Activated naive CD4-positive, alpha-beta T cell (primary cell): ENCODE results near the gene CRYBG3.
"Not testable (repeated sequence)": the region's sequence is repeated elsewhere in the genome, so short reads cannot be mapped to it uniquely, and the experiment has no call there.

ENCODE experiments used
- DNase-seq, 4 experiments: peaks; one replicate each; lab custom pipeline; 2025; lab: John Stamatoyannopoulos, UW

CRYBG3 gene

DNA sequence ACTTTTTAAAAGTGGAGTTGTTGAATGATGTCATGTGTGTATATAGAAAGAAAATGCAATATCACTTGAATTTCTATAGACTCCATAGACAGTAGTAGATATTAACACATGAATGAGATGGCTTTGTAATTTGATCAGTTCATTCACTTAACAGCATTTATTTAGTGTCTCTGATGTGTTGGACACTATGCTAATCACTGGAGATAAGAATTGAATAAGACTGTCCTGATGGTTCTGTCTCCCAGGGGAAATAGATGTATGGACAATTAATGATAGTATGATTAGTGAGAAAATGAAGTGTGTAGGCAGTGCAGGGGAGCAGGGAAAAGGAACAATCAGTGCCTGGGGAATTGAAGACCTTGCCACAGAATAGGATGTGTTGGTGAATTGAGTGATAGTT lies 77.5 kb downstream of the CRYBG3 start:
- no peak for DNase-seq

DNA sequence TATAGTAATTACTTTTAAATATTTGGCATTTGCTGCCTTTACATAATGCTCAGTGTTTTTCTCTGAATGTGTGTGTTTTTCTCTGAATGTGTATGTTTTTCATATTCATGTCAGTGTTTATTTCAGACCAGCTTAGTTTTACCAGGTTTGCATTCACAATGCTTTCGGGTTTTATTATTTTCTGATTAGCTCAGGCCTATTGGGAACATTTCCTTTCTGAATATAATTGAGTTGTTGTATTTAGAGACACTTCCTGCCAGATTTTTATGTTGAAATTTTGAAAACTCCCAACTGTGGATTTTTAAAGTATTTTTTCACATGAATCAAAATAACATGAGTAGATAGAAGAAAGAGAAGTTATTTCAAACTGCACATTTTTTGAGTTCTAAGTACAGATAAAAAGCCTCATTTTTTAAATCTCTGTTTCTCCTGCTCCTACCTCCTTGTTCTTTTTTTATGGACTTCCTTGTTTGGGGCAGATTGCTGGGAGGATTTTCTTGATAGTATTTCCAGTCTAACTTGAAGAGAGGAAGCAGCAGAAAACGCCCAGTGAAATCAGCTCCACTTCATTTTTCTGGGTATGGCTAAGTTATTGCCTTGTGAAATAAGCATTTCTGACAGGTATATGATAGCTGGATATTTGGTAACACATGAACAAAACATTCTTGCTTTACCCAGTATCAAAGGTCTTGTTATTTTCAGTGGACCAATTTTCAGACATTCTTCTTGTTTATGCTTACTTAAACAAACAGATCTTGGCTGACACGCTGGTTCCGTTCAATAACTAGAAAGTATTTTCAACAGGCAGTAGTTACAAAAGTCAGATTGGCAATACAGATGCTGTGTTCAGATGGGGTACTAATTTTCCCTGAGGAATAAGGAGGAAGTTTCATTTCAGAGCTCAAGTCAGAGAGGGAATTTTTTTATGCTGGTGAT lies 79.8 kb downstream of the CRYBG3 start:
- no peak for DNase-seq

DNA sequence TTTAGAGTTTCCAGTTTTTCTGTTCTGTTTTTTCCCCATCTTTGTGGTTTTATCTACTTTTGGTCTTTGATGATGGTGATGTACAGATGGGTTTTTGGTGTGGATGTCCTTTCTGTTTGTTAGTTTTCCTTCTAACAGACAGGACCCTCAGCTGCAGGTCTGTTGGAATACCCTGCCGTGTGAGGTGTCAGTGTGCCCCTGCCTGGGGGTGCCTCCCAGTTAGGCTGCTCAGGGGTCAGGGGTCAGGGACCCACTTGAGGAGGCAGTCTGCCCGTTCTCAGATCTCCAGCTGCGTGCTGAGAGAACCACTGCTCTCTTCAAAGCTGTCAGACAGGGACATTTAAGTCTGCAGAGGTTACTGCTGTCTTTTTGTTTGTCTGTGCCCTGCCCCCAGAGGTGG lies 88.0 kb downstream of the CRYBG3 start:
- DNase-seq = not testable (repeated sequence)

DNA sequence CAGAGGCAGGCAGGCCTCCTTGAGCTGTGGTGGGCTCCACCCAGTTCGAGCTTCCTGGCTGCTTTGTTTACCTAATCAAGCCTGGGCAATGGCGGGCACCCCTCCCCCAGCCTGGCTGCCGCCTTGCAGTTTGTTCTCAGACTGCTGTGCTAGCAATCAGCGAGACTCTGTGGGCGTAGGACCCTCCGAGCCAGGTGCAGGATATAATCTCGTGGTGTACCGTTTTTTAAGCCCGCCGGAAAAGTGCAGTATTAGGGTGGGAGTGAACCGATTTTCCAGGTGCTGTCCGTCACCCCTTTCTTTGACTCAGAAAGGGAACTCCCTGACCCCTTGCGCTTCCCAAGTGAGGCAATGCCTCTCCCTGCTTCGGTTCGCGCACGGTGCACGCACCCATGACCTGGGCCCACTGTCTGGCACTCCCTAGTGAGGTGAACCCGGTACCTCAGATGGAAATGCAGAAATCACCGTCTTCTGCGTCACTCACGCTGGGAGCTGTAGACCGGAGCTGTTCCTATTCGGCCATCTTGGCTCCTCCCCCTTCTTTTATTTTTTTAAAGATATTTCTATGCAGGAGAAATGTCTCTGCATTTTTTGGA lies 88.5 kb downstream of the CRYBG3 start:
- DNase-seq = not testable (repeated sequence)

DNA sequence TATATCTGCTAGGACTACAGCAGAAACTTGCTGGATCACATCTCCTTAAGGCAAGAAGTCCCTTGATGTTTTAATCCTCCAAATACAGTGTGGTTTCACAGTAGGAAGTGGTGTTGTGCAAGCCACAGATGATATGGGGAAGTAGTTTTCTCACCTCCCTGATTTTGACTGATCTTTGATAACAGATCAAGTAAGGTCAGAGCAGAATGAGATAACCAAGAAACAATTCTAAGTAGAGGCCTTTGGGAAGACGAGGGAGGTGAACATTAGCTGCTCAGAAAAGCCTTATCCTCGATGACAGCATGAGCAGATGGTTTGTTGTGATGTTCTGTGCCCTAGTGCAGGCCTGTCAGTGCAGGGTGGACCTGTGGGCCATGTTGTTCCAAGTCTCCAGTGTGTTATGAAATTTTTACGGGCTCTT lies 89.1 kb downstream of the CRYBG3 start:
- no peak for DNase-seq

DNA sequence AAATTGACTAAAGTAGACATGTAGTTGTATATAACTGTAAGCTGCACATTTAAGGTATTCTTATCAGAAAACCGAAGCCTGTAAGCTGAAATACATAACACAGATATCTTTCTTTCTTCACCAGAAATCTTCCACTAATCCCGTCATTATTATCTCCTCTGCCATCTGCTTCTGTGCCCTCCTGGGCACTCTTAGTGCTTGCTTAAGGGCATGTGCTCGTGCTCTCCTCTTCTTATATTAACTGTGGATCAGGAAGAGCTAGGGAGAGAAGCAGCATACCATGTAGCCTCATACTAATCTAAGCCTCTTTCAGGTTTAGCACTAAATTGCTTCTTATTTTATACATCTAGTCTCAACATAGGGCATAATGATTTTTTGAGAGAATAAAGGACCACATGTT lies 89.6 kb downstream of the CRYBG3 start:
- no peak for DNase-seq

DNA sequence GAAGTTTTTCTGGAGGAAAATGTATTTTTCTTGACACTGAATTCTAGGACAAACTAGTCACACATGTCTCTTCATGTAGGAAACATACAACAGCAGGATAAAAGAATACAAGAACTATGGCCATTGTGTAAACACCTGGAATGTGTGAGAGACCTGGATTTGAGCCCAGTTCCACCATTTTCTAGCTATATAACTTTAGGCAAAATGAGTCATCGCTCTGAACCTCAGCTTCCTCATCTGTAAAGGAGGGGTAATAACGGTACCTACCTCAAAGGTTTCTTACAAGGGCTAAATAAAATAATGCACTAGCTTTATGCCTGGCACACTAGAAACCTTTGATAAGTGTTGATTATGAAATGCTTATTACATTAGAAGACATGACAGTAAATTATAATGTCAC lies 92.6 kb downstream of the CRYBG3 start:
- DNase-seq = no peak

DNA sequence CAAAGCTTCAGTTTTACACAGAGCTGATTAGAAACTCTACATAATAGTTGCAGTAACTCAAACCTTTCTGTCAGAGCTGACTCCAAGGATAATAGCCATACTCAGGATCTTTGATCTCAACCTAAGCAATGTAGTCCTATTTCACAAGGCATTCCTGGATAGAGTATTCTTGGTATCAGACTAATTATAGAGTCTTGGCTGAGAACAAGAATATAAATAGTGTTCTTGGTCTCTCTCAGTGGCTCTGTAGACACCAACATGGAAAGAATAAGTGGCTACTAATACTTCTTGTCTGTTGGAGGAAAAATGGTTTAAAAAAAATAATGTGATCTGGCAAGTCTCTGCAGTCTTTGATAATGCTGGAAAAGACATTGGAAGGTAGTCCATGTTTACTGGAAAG lies 94.8 kb downstream of the CRYBG3 start:
- no peak for DNase-seq

DNA sequence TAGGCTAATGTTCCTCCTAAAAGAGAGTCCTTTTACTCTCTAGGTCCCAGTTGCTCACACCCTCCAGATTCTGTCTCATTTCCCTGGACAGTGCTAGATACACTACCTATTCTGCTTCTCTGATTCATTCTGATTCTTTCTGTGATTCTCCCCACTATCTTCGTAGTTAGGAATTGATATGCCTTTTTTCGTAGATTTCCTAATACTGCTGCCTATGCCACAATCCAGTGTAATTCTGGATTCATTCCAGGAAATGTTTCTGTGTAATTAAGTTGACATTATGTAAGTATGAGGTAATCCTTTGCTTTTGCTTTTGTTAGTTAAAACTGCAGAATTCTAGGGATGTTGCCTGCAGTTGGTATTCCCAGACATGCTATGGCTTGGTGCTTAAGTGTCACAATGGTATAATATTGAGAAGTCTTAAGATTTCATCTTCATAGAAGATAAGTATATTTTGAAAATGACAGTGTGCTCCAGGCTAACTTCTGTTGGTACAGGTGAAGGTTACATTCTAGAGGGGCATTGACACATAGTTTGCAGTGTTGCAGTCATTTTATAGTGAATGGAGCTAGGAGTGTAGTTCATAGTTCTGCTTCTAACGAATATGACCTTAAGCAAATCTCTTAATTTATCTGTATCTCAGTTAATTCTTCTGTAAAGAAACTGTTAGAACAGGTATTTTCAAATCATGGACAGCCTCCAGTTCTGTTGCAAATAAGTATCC lies 96.2 kb downstream of the CRYBG3 start:
- no peak for DNase-seq

DNA sequence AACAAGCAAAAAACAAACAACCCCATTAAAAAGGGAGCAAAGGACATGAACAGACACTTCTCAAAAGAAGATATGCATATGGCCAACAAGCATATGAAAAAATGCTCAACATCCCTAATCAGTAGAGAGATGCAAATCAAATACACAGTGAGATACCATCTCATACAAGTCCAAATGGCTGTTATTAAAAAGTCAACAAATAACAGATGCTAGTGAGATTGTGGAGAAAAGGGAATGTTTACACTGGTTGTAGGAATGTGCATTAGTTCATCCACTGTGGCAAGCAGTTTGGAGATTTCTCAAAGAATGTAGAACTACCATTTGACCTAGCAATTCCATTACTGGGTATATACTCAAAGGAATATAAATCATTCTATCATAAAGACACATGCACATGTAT lies 105.9 kb downstream of the CRYBG3 start:
- no peak for DNase-seq

DNA sequence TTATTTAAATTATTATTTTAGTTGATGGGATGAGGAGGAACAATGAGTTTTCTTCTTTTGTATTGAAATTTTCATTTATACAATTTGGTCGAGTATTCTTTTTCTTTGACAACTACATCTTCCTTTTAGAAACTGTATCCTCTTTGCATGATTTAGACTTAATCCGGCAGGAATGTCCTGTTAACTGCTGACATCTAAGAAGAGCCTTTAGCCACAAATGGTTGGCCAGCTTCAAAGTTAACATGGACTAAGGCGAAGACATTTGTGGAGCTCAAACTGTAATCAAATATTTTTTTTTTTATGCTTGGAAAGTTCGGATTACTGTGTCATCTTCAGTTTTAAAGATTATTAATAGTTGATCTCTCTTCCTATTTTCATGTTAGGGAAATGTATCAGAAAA lies 107.2 kb downstream of the CRYBG3 start:
- no peak for DNase-seq

DNA sequence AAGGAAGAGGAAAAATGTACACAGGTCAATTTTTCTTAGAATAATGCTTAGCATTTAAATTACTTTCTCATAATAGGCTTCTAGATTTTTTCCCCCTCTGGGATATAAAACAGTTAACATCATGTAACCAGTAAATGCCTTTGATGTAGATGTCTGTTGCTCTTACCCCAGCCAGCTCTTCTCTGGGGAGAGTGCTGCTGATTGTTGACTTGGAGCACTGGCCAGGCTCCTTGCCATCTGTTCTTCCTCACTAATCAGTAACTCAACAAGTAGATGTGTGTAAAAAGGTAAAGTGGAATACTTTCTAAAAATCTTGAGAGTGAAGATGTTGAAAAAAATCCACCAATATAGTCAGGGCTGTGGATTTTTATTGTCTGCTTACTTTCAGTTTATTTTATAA lies 108.2 kb downstream of the CRYBG3 start:
- no peak for DNase-seq

DNA sequence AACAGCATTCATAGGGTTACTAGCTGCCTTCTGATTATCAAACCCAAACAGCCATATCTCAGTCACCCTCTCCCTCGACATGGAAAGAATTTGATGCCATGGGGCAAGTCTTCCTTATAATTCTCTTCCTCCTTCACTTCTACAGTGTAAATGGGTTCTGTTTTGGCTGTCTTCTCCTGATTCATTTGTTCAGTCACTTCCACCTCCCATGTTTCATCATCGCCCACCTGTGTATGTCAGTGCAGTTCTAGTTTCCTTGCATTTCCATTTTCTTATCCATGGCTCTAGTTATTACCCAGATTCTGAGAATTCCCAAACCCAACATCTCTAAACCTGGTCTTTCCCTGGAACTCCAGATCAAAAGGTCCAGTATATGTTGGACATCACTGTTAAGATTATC lies 109.4 kb downstream of the CRYBG3 start:
- DNase-seq = no peak

DNA sequence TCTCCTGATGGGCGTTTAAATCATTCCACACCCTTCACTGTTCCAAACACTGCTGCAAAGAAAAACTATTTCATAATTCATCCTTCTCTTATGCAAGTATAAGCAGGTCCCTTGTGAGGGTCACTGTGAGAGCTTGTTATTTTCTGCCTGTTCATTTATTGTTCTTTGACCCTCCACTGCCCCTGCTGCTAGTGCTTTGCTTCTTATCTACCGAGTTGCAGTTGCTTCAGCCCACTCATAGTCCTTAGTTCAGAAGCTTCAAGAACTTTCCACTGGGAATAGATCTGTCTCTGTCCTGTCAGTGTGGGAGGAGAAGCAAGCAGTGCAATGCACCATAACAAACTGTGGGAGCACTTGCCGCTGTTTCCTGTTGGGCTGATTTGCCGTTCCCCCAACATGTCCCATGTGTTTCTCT lies 110.6 kb downstream of the CRYBG3 start:
- DNase-seq = no peak

DNA sequence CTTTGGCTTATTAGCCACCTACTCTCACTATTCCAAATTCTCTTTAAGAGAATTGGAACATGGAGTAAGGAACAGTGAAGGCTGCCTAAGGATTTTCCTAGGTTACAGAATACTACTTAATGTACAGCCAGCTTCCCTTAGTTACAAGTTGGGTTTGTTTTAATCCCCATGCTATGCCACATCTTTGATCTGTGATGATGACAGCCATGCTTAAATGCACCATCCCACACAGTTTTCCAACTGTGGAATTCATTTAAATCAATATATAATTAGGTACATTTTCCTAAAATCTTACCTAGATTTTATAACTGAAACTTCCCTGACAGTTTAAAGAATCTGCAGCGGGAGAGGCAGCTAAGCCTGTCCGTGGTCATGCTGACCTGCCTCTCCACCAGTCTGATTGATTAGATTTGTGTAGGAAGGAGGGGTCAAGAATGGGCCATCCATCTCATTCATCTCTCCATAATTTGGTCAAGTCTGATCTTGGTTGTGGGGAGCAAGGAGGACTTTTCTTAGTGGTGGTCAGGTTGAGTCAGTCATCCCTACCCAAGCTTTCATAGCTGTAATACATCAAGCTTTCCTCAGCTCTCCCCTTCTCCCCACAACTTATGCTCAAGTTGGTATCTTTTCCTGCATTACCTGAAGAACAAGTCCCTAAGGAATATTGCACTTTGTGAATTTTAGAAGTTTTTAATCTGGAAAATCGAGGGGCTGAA lies 113.3 kb downstream of the CRYBG3 start:
- DNase-seq = no peak

DNA sequence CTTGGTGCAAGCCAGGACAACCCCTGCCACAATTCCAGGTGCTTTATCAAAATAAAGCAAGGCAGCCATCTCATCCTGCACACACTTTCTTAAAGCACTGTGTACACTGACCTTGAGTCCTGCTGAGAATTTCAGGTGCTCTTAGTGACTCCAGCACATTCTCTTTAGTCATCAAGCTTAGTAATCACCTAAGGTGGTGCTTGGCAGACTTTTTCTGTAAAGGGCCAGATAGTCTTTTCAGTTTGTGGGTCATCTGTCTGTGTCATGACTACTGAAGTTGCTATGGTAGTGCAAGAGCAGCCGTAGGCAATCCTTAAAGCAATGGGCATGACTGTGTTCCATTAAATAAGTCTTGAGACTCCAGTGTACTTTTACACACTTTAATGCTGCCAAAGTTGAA lies 114.0 kb downstream of the CRYBG3 start:
- no peak for DNase-seq

DNA sequence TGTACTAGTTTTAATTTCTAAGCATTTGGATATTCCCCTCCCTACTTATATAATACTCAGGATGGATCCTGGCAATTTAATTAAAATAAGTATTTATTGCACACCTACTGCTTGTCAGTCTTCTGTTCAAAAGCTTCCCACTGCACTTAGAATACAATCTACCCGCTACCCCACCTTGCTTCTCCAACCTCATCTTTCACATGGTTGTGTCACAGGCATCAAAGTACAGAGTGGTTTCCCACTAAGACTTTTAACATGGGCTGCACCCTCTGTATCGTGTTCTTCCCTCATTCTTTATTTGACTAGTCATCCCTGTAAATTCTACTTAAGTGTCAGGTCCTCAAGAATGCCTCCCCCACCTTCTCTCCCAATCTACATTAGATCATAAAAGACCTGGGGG lies 115.4 kb downstream of the CRYBG3 start:
- no peak for DNase-seq

DNA sequence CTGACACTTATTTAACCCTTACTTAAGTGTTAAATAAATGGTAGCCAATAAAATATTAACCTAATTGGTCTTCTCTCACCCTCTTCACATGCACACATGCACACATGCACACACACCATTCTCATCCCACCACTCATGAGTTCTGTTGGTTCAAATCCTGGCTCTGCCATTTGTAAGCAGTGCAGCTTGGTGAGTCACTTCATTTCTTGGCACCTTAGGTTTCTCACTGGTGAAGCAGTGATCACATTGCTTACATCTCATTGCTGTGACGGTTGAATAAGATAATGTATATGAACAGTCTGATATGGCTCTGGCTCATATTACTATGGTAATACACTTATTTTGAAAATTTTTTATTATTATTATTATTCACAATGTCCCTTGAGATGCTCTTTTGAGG lies 116.6 kb downstream of the CRYBG3 start:
- no peak for DNase-seq

DNA sequence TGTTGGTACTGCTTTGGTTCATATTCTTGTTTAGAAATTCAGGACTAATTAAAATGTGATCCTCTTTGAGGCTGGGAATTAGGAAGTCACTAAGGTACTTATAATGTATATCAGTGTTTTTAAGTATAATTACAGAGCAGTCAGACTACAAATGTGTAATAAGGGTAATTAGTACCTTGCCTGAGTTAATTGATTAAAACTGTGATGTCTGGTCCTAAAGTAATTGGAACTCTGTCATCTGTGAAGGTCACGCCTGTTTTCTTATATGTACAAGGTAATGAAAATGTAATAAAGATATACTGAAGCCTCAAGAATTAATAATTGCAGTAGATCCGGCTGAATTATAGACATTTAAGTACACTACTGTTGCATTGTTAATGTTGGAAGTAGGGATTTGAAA lies 117.6 kb downstream of the CRYBG3 start:
- DNase-seq = no peak

DNA sequence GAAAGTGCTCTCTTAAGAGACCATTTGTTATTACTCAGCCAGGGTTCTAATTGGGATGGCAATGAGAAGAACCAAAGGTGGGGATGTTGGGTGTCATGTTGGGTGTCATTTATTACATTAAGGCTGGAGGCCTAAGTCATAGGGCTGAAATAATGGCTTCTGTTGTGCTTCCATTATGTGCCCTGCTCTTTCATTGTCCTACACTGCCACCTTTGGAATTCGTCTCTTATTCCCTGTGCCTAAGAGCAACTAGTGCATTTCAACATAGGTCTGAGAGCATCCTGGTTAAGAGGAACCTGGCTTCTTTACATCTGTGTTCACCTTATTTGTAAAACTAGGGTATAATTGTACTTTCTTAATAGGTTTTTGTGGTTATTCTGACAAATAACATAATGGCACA lies 118.2 kb downstream of the CRYBG3 start:
- DNase-seq = no peak

DNA sequence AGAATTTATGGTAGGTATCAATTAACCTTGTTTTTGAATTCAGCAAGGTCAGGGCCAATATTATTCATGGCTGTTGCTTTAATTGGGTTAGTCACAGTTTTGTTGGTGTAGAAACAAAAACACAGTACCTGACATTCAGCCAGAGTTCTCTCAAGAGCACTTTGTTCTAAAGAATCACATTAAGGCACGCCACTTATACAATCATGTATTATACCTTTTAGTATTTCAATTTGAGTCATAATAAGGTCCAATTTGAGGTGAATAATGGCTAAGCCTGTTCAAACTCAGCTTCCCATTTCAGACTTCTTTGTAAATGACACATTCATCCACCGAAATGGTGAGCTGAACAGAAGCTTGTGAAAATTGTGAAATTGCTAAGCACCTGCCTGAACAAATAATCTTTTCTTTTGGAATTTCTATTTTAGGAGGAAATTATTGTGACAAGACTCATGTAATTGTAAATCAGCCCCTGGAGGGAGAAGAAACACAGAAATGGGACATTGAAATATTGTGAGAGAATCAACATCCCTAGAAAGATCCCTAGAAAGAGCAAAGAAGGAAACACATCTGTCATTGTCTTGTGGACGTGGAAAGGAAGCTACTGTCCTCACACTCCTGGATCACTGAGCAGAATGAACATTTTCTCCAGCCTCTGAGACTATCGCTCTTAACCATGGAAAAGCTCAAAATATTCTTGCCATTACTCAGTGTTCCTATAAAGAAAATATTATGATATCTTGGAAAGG lies 121.2 kb downstream of the CRYBG3 start:
- DNase-seq = no peak
